ENCODE results near the gene OGFOD3. TPM values are rescaled to one million over a fixed set of nuclear protein-coding genes. Genes with fewer than 3 reads are reported as not detected.

The OGFOD3 gene
- total and polyA plus RNA-seq, 2 experiments from 2014 or later = 25.7 to 30.5 TPM

DNA sequence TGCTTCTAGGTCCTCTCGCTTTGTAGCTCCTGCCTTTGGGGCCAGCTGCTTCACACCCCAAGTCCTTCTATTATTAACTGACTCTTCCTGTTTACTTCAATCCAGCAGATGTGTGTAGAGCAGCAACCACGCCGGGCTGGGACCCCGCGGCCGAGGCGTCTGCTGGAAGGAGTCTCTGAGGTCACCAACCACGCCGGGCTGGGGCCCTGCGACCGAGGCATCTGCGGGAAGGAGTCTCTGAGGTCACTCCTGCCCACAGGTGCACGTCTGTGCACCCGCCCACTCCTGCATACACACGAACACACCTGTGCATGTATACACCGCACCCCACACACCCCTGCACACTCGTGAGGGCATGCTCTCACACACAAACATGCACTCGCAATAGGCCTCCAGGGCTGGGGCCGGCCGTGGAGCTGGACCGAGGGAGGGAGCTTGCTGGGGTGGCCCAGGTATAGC is 67.1 kb downstream of the OGFOD3 start:
- WGBS (ENCODE audit: low lambda C conversion rate, missing lambda C conversion rate) = 74% methylated on average over 21 of the region's 21 CpGs
- H3K36me3 ChIP-seq (replicated peaks; ENCODE audit: insufficient read depth, low read depth) = no peaks in the 10 kb centered on the region
- no peak overlapping the region for H3K4me3 ChIP-seq
- H4K20me1 ChIP-seq (ENCODE audit: insufficient read depth, poor library complexity, severe bottlenecking) = no peaks in the 10 kb centered on the region
- no peaks in the 10 kb centered on the region for H3K9me3 ChIP-seq (ENCODE audit: low read depth)
- H3K27me3 ChIP-seq = no peaks in the 10 kb centered on the region
- DNase-seq (ENCODE audit: low spot score) = no peak
- H3K79me2 ChIP-seq = no peaks in the 10 kb centered on the region
- H3K9me2 ChIP-seq (replicated peaks; ENCODE audit: insufficient read depth) = no peaks in the 10 kb centered on the region
- peaks cover 28% of the 10 kb centered on the region for H3K4me1 ChIP-seq (ENCODE audit: insufficient read depth)
- TF ChIP-seq, protein P1, sequence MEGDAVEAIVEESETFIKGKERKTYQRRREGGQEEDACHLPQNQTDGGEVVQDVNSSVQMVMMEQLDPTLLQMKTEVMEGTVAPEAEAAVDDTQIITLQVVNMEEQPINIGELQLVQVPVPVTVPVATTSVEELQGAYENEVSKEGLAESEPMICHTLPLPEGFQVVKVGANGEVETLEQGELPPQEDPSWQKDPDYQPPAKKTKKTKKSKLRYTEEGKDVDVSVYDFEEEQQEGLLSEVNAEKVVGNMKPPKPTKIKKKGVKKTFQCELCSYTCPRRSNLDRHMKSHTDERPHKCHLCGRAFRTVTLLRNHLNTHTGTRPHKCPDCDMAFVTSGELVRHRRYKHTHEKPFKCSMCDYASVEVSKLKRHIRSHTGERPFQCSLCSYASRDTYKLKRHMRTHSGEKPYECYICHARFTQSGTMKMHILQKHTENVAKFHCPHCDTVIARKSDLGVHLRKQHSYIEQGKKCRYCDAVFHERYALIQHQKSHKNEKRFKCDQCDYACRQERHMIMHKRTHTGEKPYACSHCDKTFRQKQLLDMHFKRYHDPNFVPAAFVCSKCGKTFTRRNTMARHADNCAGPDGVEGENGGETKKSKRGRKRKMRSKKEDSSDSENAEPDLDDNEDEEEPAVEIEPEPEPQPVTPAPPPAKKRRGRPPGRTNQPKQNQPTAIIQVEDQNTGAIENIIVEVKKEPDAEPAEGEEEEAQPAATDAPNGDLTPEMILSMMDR (IDR thresholded peaks at IDR 0.05; ENCODE audit: poor library complexity) = no peak
- no peak for TF ChIP-seq EZH2 (IDR thresholded peaks at IDR 0.05; ENCODE audit: borderline replicate concordance)
- TF ChIP-seq EZH2phosphoT487 (IDR thresholded peaks at IDR 0.05; ENCODE audit: low read depth, severe bottlenecking, unreplicated experiment) = no peak
- H2AFZ ChIP-seq = no peak overlapping the region
- no peak overlapping the region for H3K27ac ChIP-seq
- no peak overlapping the region for H3K4me2 ChIP-seq

DNA sequence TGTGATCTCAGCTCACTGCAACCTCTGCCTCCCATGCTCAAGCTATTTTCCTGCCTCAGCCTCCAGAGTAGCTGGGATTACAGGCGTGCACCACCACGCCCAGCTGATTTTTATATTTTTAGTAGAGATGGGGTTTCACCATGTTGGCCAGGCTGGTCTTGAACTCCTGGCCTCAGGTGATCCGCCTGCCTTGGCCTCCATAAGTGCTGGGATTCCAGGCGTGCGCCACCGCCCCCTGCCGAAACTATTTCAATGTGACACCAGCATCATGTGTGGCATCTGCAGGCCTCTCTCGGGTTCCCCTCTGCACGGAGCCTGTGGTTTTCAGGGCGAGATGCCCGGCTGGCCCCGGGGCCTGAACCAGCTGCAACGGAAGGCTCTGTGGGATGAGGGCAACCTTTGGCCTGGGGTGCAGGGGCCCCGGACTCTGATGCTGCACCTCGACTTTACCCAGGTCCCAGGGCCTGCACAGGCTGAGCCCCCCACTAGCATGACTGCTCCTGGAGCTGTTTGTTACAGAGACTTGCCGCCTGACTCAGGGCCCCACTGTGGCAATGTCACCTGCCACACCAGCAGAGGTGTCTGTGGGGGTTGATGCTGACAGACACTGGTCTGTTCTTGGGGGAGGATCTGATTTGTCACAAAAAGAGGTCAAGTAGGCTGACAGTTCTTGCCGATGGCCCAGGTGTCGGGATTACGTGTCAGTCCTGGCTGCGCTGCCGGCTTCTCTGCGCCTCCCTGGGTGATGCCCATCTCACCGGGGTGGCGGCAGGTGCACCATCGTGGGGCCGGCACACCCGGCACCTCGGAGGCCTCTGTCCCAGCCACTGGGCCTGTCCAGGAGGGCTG is 68.0 kb downstream of the OGFOD3 start:
- Histone ChIP-seq H3K79me2 (no peaks in the 10 kb centered on the region), H3K36me3 (replicated peaks; ENCODE audit: insufficient read depth, low read depth) (no peaks in the 10 kb centered on the region), H3K27ac (peak overlapping the region; percentile 65), H3K4me1 (ENCODE audit: insufficient read depth) (peaks cover 27% of the 10 kb centered on the region), H3K4me3 (no peak overlapping the region), H3K27me3 (no peaks in the 10 kb centered on the region), H3K9me2 (replicated peaks; ENCODE audit: insufficient read depth) (no peaks in the 10 kb centered on the region), H2AFZ (no peak overlapping the region), H4K20me1 (ENCODE audit: insufficient read depth, poor library complexity, severe bottlenecking) (no peaks in the 10 kb centered on the region), H3K4me2 (no peak overlapping the region), H3K9me3 (ENCODE audit: low read depth) (no peaks in the 10 kb centered on the region)
- DNase-seq (ENCODE audit: low spot score) = no peak
- TF ChIP-seq, protein P1 (IDR thresholded peaks at IDR 0.05; ENCODE audit: poor library complexity) = no peak
- no peak for TF ChIP-seq EZH2phosphoT487 (IDR thresholded peaks at IDR 0.05; ENCODE audit: low read depth, severe bottlenecking, unreplicated experiment)
- TF ChIP-seq EZH2 (IDR thresholded peaks at IDR 0.05; ENCODE audit: borderline replicate concordance) = no peak
- WGBS (ENCODE audit: low lambda C conversion rate, missing lambda C conversion rate) = 91% methylated on average over 27 of the region's 28 CpGs

DNA sequence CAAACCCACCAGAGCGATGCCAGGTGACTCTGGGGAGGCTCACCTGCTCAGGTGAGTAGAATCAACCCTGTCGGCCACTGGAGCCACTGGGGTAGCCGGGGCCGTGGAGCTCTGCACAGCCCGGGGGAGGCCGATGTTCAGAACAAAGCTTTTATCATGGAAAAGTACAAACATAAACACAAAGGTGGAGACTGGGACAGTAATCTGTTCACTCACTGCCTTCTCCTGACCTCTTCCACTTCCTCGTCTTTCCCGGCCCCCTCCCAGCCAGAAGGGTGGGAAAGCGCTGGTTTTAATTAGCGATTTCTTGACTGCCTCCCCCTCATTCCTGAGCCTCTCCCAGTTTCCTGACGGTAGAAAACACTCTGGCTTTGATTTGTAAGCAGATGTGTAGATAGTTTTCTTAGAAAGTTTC is 69.1 kb downstream of the OGFOD3 start:
- Histone ChIP-seq H2AFZ (no peak overlapping the region), H3K9me2 (replicated peaks; ENCODE audit: insufficient read depth) (no peaks in the 10 kb centered on the region), H3K36me3 (replicated peaks; ENCODE audit: insufficient read depth, low read depth) (no peaks in the 10 kb centered on the region), H3K4me3 (no peak overlapping the region), H3K27ac (peak overlapping the region; percentile 65), H3K9me3 (ENCODE audit: low read depth) (no peaks in the 10 kb centered on the region), H3K79me2 (no peaks in the 10 kb centered on the region), H3K27me3 (no peaks in the 10 kb centered on the region), H3K4me1 (ENCODE audit: insufficient read depth) (peaks cover 34% of the 10 kb centered on the region), H4K20me1 (ENCODE audit: insufficient read depth, poor library complexity, severe bottlenecking) (no peaks in the 10 kb centered on the region), H3K4me2 (peak overlapping the region; percentile 55)
- TF ChIP-seq, protein P1 (IDR thresholded peaks at IDR 0.05; ENCODE audit: poor library complexity) = no peak
- no peak for TF ChIP-seq EZH2 (IDR thresholded peaks at IDR 0.05; ENCODE audit: borderline replicate concordance)
- no peak for TF ChIP-seq EZH2phosphoT487 (IDR thresholded peaks at IDR 0.05; ENCODE audit: low read depth, severe bottlenecking, unreplicated experiment)
- no peak for DNase-seq (ENCODE audit: low spot score)
- WGBS (ENCODE audit: low lambda C conversion rate, missing lambda C conversion rate) = 33% methylated on average over 11 of the region's 11 CpGs

All from hepatocyte (in vitro differentiated cells).